NCI-H2196 treated with DMSO at 0.1 percent for 48 hours (cell line): ENCODE results near the gene NMD3.
"Not testable (repeated sequence)": the region's sequence is repeated elsewhere in the genome, so short reads cannot be mapped to it uniquely, and the experiment has no call there.

Source experiments
- DNase-seq: peaks from one replicate; lab custom pipeline; 2025; ENCODE audit not compliant: unreplicated experiment; lab: John Stamatoyannopoulos, UW

The NMD3 gene

DNA sequence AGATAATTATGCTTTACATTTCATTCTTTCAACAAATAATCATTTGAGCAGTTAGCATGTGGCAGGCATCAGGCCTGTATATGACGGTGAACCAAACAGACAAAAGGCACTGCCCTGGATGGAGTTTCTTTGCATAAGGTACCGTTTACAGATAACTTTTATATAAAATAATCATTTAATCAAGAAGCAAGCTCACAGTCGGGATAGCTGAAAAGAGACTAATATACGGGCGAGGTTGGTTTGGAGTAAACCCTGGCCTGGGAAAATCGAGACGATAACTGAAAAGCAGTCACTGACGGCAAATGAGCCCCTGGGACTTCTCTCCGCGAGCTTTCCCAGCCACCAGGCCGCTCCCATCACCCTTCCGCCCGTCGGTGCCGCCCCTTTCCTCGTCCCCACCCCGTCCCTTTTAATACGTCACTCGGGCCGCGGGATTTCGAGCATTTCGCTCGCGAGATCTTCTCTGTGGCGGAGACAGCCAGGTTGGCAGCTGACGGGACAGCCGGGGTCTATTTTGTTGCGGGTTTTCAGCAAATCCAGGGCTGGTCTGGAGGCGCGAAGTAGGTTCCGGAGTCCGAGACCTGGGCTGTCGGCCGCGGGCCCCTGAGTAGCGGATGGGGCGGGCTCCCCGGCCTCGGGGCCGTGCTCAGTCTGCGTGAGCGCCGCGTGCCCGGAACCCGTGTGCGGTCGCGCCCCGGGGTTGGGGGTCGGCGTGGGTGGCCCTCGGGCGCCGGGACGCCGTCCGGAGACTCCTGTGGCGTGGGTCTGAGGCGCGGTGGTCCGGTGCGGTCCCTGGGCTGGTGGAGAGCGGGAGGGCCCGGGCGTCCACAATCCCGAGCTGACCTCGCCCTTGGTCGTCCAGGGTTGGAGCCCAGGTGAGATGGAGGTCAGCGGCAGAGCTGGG, at the start of gene NMD3:
Gene NMD3 (plus strand): TSS at position 462 of the 904 bp plus-strand sequence. CDS start 703 bp downstream, outside the sequence.
- DNase-seq = peak; percentile 92

DNA sequence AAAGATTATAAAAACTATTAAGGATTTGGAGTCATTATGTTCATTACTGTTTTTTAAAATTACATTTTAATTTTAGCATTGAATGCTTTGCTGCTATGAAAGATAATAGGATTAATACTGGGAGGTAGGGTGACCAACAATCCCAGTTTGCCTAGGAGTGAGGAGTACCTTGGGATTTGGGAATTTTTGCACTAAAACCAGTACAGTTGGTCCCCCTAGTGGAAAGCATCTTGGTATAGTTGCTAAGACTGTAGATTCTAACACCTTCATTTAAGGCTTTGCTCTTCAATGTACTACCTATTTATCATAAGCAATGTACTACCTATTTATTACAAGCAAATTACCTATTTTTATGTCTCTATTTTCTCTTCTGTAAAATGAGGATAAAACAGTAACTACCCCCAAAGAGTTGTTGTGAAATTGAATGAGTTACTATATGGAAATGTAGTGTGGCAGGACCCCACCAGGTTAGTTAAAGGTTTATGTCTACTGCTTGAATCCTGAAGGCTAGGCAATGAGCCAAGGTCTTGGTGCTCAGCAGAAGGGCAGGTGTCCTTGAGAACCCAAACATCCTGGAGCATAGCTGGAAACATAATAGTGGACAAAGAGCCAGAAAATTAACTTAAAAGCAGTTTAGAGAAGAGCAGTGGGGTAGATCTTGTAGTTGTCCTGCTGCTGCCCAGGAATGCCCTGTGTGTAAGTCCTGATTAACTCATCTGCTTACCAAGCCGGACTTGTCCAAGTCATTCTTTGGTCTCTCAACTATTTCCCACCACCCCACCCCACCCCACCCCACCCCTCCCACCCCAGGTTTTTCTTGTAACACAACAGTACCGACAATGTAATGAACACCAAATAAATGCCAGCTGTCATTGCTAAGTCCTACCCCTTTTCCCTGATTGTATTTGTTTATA, 49.2 kb upstream of the NMD3 start:
- peak; percentile 15 for DNase-seq

DNA sequence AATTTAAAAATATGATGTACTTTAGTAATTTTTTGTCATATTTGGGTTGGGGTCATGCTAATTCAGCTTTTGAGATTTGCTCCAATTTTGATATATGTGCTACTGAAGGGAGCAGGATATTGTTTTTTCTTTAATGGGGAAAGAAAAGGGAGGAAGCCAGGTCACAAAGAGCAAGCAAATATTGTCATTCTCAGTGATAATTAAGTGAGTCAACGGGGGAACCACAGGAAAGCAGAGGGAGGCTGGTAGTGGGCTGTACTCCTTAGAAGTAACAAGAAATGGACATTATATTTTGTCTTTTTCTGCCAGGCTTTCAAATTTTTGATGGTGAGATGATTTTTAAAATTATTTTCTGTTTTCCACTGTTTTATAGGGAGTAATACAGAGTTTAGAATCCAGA, 45.6 kb upstream of the NMD3 start:
- DNase-seq = no peak

DNA sequence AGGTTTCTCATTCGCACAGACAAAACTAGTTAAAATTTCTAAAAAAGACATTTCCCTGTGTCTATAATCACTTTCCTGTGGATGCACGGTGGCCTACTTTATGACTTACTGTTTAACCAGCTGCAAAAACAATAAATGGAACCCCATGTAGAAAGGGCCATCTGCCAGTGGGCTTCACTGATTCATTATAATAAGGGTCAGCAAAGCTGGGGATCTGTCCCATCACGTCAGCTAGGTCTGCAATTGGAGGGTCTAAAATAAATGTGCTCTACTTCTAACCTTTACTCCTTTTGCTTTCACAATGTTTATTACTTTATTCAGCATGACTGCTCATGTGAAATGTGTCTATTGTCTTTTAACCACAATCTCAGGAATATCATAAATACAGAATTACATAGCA, 43.1 kb upstream of the NMD3 start:
- DNase-seq = no peak

DNA sequence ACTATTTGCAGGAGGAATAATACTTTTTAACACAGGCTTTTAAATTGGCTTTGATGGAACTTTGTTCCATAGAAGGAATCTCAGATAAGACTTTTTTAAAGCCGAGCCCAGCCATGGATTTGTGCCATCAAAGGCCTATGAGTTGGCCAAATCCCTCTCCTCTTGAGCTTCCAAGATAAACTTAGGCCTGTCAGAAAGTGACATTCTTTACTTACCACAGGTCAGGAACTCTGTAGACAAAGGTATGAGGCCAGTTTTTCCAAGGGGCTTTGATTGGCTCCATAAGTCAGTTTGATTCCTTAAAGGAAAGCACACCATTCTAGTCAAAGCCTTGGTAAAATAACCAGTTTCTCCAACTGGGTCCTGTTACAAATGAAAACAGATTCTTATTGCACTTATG, 39.7 kb upstream of the NMD3 start:
- not testable (repeated sequence) for DNase-seq

DNA sequence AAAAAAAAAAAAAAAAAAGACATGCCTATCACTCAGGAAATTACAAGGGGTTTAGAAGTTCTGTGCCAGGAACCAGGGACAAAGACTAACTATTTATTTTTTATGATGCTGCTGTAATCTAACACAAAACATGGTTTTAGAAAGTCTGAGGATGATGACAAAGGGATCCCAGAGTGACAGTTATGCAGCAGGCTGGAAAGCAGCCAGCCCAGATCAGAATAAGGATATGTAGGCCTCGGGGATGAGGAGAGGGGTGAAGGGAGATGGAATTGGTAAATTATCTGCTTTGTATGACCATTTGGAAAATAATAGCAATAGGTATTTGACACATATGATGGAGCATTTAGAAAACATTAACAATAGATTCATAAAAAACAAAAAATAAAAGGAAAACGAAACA, 34.1 kb upstream of the NMD3 start:
- DNase-seq = no peak

DNA sequence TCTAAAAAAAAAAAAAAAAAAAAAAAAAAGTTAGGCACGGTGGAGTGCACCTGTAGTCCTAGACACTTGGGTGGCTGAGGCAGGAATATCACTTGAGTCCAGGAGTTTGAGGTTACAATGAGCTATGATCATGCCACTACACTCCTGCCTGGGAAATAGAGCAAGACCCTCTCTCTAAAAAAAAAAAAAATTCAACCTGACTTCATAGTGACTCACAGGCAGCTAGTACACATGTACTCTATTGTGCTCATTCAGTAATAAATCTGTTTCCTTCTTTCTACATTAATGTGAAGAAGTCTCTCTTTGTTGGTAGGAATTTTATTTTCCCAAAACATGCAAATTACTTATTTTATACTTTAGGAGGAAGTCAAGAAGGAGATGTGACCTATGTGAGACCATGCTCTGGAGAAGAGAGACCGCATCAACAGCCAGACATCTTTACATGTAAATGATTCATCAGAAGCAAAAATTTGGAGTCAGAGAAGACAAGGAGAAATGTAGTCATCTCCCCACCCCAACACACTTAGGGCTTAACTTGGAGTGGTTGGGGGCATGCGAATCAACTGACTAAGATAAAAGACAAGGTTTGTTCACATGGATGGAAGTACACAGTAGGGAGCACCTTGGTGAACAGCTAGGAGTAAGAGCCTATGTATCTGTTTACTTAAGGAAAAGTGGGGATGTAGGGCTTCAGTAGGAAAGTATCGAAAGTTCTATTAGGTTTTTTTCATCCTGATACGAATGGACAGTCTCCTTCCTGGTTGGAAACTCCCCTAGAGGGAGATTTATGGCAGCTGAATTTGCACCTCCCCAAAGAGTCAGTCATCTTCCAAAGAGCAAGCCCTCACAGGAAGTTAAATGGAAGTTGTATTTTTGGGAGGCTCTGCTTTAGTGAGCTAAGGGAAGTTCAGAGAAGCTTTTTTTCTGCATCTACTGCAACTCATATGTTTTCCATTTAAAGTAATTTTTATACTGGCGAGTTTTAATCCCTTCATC, 23.0 kb upstream of the NMD3 start:
- no peak for DNase-seq

DNA sequence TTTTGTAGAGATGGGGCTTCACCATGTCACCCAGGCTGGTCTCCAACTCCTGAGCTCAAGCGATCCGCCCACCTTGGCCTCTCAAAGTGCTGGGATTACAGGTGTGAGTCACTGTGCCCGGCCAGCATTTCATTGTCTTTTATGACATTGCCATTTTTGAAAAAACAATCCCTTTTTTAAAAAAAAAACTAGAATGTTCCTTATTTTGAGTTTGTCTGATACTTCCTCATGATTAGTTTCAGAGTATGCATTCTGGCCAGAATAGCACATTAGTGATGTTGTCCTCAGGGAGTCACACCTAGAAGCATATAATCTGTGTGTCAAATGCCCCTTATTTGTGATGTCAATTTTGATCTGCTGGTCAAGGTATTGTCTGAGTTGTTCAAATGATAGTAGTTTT, 21.2 kb upstream of the NMD3 start:
- DNase-seq = no peak

DNA sequence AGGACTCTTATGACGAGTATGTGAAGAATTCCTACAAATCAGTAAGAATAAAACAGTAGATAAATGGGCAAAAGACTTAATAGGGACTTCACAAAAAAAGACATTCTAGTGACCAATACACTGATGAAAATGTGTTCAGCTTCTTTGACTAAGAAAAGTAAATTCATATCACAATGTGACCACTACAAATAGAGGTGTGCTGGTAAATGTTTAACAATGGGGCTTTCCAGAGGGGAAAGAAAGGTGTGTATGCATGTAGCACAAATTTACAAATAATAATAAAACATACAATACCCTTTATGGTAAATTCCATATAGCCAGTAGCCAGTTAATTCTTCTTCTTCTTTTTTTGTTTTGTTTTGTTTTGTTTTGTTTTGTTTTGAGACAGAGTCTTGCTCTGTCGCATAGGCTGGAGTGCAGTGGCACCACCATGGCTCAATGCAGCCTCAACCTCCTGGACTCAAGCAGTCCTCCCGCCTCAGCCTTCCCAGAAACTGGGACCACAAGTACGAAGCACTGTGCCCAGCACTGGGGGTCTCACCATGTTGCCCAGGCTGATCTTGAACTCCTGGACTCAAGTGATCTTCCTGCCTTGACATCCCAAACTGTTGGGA, 17.5 kb upstream of the NMD3 start:
- no peak for DNase-seq

DNA sequence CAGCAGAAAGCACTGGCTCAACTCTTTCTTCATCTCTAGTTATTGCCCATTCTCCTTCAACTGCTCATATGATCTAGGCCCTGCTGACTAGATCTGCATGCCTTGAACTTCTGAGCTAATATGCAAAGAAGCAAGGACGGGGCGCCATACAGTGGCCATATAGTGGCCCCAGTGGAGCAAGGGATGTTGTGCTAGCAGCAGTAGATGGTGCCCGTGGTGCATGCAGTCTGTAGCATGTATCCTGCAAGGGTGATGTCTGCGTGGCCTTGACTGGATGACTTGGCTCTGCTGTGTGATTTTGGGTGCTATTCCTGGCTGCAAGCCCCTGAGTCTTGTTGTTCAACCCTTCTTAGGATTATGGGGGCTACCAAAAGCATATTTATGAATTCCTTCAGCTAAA, 12.2 kb upstream of the NMD3 start:
- DNase-seq = no peak

DNA sequence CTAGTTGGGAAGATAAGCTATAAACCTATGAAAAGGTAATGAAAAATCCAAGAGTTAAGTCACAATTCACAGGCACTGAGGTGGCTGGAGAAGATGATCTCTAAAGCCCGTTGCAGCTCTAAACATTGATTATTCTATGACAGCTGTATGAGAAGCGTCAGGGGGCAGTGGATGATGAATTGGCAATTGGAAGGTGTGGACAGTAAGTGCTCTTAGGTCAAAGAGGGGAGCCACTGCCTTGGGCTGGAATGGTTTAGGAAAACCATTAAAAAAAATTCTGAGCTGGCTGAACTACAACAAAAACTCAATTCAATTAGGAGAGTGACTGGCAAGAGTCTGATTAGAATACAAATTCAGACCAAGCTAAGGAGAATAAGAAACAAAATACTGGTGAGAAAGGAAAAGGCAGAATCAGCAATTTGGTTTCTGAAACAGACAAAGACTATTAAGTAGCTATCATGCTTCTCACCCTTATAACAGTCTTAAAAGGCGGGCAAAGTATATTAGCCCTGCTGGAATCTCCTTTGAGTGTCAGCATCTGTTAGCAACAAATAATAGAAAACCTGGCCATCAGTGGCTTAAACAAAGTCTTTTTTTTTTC, 8.8 kb upstream of the NMD3 start:
- no peak for DNase-seq

DNA sequence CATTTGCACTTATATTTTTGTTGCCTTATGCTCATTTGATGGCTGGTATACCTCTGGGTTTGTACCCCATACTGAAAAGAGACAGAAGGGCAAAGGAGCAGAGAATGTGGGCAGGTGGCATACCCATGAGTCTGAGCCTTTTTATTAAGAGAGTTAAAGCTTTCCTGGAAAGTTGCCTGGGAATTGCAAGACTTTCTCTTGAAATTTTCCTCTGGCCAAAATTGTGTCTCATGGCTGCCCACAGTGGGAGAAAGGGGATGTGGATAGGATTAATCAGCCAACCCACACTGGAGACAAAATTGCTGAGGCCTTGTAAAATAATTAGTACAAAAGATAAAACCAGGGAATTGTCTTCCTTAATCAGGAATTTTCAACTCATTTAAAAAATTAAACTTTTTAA, 8.2 kb upstream of the NMD3 start:
- no peak for DNase-seq

DNA sequence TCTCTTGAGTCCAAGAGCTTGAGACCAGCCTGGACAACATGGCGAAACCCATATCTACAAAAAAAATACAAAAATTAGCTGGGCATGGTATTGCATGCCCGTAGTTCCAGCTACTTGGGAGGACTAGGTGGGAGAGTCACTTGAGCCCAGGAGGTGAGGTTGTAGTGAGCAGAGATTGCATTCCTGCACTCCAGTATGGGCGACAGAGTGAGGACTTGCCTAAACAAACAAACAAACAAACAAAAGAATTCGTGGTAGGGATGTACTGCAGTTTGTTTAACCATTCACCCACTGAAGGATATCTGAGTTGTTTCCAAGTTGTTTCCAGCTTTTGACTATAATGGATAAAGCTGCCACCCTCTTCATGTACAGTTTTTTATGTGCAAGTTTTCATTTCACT, 7.5 kb upstream of the NMD3 start:
- no peak for DNase-seq

DNA sequence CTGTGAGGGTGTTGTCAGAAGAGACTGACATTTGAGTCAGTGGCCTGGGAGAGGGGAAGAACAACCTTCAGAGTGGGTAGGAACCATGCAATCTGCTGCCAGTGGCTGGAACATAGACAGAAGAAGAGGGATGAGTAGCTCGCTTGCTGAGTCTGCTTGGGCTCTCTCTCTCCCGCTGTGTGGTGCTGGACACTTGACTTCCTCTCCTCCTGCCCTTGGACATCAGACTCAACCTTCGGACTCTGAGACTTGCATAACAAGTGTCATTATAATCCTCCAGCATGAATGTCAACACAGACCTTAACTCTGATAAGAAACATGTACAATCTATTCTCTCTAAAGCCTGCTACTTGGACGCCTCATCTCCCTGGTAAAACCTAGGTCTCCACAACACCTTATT, 5.9 kb upstream of the NMD3 start:
- no peak for DNase-seq

DNA sequence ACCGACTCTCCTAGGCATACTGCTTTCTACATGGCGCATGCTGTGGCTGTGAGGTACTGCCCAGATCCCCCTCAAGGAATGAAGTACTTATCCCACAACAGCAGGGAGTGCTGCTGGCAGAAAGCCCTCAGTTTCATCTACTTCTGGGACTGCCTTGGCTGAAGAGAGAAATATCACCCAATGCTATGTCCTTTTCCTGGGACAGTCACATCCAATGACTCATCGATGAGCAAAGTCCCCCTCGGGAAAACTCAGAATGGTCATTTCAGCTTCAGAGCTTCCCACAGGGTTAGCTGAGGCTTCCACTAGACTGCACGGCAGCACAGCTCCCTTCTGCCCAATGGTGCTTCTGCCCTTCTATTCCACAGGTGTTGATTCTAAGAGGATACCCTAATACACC, 3.6 kb upstream of the NMD3 start:
- no peak for DNase-seq

DNA sequence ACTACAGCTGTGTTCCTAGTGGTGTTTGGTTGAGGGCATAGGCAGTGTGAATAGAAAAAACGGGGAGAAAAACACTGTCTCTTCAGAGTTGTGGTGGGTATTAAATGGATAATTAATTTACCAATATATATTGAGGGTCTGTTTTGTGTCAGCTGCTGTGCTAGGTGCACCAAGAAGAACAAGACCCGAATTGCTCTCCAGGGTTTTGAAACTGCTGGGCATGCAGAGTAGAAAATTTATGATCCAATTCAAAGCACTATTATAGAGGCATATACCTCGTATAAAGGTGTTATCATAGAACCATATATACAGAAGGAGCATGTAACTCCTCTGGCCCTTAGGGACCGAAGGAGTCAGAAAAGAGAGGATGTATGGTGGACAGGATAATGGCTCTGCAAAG, 1.6 kb upstream of the NMD3 start:
- DNase-seq = no peak

DNA sequence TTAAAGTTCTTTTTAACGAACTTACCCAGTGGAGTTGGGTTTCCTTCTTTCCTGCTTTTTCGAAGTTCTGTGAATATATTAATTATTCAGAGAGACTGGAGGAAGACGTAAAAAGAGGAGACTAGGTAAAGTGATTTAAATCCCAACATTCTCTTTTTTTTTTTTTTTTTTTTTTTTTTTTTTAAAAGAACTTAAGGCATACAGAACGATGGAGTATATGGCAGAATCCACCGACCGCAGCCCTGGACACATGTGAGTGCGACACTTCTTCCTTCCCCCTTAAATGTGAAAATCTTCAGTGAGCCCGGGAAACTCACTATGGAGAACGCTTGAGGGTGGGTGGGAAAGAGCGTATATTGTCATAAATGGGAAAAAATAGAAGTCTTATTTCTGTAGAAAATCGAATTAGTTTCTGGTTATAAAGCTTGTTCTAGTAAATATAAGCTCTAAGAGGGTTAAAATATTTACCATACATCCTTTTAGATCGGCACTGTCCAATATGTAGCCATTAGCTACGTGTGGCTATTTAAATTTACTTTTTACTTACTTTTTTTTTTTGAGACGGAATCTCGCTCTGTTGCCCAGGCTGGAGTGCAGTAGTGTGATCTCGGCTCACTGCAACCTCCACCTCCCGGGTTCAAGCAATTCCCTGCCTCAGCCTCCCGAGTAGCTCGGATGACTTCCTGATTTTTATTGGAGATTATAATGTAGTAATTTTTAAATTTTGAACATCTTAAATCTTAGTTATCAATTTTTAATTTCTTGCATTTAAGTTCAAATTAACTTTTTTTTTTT, 892 bp downstream of the NMD3 start:
- DNase-seq = no peak

DNA sequence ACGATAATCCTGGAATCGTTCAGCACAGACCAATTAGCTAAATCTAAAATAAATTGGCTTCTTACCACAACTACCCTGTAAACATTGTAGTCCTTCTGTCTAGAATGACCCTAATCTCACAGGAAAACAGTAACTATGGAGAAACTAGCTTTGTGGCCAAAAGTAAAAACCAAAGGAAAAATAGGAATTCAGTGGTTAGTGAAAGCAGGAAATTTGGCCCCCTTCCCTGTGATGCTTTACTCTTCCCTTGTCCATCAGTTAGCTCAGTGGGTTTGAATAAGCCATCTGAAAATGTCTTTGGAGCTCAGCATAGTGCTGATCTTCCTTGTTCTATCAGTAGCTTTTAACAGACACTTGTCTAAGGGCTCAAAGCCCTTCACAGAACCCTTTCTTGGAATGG, 1.6 kb downstream of the NMD3 start:
- no peak for DNase-seq

DNA sequence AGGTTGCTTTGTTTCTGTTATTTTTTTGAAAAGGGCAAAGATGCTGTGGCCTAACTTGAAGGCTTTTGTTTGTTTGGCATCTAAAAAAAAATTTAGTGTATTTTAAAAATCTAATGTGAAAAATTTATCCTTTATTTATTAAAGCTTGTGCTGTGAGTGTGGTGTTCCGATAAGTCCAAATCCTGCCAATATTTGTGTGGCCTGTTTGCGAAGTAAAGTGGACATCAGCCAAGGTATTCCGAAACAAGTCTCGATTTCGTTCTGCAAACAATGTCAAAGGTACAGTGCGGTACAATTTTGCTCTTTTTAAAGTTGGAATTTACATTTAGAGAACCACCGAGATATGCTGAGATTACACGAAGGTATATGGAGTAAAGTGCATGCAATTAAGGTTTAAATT, 3.7 kb downstream of the NMD3 start:
- DNase-seq = no peak
